Activated CD4-positive, alpha-beta T cell treated with anti-CD3 and anti-CD28 coated beads, Interleukin-2, amount 10 ng/mL, durations not matched to agents 7 days and 5 days (primary cell): ENCODE data around the gene PEX11G. TPM values are rescaled to one million over a fixed set of nuclear protein-coding genes. Genes with fewer than 3 reads are reported as not detected.

Source experiments
- CTCF ChIA-PET: fragments of 350-600 bp; sonication (Branson Sonifier 250); formaldehyde crosslinking; loops from one replicate; lab custom pipeline; 2021; ENCODE audit warnings: antibody characterized with exemption; lab: Charles Lee
- POLR2A ChIA-PET: fragments of 350-600 bp; sonication (Branson Sonifier 250); formaldehyde crosslinking; loops from one replicate; lab custom pipeline; 2021; ENCODE audit warnings: antibody characterized with exemption; lab: Charles Lee
- DNase-seq: peaks from one replicate; pipeline ENCODE4 v3.0.0-alpha.2; 2020
- H3K27ac Mint-ChIP-seq: one replicate; pipeline ENCODE4 v1.8.0; 2021; ENCODE audit warnings: mild to moderate bottlenecking, moderate library complexity, mixed read lengths
- H3K27me3 Mint-ChIP-seq: one replicate; pipeline ENCODE4 v1.8.0; 2021; ENCODE audit warnings: mixed read lengths
- H3K36me3 Mint-ChIP-seq: one replicate; pipeline ENCODE4 v1.8.0; 2021; ENCODE audit warnings: low read depth, mixed read lengths
- H3K4me1 Mint-ChIP-seq: one replicate; pipeline ENCODE4 v1.8.0; 2021; ENCODE audit warnings: mixed read lengths
- H3K4me3 Mint-ChIP-seq: one replicate; pipeline ENCODE4 v1.8.0; 2021; ENCODE audit warnings: mild to moderate bottlenecking, moderate library complexity, mixed read lengths
- H3K9me3 Mint-ChIP-seq: one replicate; pipeline ENCODE4 v1.8.0; 2021; ENCODE audit warnings: mixed read lengths
- total RNA-seq, 2 experiments: library from RNA; stranded (reverse); gene quantifications; one replicate each; pipeline ENCODE4 v1.2.3, GENCODE V29; 2021

PEX11G gene
- total RNA-seq, 2 experiments from 2014 or later, result 0.46 to 0.67 TPM

DNA sequence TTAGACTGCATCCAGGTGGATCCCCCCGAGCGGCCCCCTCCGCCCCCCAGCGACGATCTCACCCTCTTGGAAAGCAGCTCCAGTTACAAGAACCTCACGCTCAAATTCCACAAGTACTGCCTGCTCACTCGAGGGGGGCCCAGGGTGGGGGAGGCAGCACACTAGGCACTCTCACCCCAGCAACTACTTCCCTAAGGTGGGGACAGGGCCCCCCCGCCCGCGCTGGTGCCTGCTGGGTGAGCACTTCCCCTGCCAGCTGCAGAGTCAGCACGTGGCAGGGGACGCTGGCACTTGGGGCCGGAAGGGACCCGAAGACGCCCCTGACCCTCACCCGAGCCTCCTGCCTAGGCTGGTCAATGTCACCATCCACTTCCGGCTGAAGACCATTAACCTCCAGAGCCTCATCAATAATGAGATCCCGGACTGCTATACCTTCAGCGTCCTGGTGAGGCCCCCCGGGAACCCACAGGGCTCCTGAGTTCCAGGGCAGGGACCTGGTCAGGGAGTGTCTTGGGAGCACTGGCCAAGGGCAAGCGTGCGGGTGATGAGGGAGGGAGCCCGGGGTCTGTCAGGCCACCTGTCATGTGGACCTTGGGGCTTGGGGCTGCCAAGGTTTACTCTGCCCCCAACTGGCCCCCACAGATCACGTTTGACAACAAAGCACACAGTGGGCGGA lies 38.8 kb upstream of the PEX11G start:
- Mint-ChIP-seq H3K27me3 (no peaks in the 10 kb centered on the region), H3K9me3 (no peaks in the 10 kb centered on the region), H3K27ac (no peak overlapping the region), H3K4me1 (peaks cover 5% of the 10 kb centered on the region), H3K36me3 (peaks cover 8% of the 10 kb centered on the region), H3K4me3 (no peak overlapping the region)
- CTCF ChIA-PET, result no interaction called here
- DNase-seq, result no peak
- POLR2A ChIA-PET, result no interaction called here

DNA sequence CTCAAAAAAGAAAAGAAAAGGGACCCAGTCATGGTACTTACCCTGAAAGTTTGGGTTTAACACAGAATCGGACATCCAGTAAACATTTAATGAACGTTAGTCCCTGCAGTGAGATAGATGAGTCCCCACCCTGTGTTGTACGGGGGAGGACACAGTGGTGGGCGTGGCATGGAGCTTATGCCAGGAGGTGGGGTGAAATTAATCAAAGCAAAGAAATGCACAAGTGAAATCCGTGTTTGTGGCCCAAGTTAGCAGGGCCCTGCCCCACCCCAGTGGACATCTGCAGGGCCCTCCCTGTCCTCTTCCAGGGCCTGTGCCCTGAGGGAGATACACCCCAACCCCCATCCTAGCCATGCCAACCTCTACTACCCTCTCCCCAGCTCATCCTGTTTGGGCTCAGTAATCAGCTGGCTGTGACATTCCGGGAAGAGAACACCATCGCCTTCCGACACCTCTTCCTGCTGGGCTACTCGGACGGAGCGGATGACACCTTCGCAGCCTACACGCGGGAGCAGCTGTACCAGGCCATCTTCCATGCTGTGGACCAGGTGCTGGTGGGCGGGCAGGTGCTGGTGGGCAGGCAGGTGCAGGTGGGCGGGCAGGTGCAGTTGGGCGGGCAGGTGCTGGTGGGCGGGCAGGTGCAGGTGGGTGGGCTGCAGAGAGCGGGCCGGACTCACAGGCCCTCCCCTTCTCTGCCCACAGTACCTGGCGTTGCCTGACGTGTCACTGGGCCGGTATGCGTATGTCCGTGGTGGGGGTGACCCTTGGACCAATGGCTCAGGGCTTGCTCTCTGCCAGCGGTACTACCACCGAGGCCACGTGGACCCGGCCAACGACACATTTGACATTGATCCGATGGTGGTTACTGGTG lies 37.5 kb upstream of the PEX11G start:
- H3K27ac Mint-ChIP-seq, result no peak overlapping the region

DNA sequence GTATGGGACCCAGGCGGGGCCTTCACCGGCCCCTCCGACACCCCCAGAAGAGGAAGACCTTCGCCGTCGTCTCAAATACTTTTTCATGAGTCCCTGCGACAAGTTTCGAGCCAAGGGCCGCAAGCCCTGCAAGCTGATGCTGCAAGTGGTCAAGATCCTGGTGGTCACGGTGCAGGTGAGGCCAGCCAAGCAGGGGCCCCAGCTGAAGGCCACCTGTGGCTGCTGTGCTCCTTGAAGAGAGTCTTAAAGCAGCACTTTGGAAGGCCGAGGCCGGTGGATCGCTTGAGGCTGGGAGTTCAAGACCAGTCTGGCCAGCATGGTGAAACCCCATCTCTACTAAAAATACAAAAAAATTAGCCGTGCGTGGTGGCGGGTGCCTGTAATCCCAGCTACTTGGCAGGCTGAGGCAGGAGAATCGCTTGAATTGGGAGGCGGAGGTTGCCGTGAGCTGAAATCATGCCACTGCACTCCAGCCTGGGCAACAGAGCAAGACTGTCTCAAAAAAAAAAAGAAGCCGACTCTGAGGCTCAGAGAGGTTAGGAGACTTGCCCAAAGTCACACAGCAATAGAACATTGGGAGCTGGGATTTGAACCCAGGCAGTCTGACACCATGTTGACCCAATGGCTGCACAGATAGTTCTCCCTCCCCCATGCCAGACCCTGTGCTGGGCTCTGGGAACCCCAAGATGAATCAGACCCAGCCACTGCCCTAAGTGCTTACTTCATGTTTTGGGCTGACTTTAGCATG lies 36.3 kb upstream of the PEX11G start:
- Mint-ChIP-seq H3K9me3 (no peaks in the 10 kb centered on the region), H3K27me3 (no peaks in the 10 kb centered on the region), H3K36me3 (peaks cover 6% of the 10 kb centered on the region), H3K27ac (no peak overlapping the region), H3K4me1 (peaks cover 13% of the 10 kb centered on the region), H3K4me3 (no peak overlapping the region)
- ChIA-PET CTCF (no interaction called here), POLR2A (no interaction called here)
- no peak for DNase-seq

More for the DNA sequence above, 37.5 kb upstream of the PEX11G start:
- no peak for DNase-seq
- Mint-ChIP-seq H3K4me1 (peaks cover 13% of the 10 kb centered on the region), H3K36me3 (peaks cover 6% of the 10 kb centered on the region), H3K4me3 (no peak overlapping the region), H3K27me3 (no peaks in the 10 kb centered on the region), H3K9me3 (no peaks in the 10 kb centered on the region)
- CTCF ChIA-PET, result no interaction called here
- POLR2A ChIA-PET, result no interaction called here

DNA sequence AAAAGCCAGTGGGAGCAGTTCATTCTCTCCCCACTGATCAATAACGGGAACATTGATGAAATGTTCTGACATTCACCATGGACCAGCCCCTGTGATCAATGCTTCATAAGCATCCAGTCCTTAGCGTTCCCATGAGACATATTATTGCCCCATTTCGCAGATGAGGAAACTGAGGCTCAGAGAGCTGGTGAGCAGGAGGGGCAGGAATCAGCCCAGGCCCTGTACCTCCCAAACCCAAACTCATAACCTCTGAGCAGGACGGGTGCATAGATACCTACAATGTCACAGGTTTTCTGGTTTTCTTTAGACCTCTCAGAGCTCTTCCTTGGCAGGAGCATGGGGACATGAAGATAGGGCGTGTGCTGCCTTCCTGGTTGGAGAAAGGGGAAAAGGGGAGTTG lies 35.7 kb upstream of the PEX11G start:
- DNase-seq, result no peak
- ChIA-PET CTCF (no interaction called here), POLR2A (no interaction called here)
- H3K9me3 Mint-ChIP-seq, result no peaks in the 10 kb centered on the region
- peaks cover 13% of the 10 kb centered on the region for H3K4me1 Mint-ChIP-seq
- H3K4me3 Mint-ChIP-seq, result no peak overlapping the region
- H3K27ac Mint-ChIP-seq, result no peak overlapping the region
- peaks cover 6% of the 10 kb centered on the region for H3K36me3 Mint-ChIP-seq
- no peaks in the 10 kb centered on the region for H3K27me3 Mint-ChIP-seq

DNA sequence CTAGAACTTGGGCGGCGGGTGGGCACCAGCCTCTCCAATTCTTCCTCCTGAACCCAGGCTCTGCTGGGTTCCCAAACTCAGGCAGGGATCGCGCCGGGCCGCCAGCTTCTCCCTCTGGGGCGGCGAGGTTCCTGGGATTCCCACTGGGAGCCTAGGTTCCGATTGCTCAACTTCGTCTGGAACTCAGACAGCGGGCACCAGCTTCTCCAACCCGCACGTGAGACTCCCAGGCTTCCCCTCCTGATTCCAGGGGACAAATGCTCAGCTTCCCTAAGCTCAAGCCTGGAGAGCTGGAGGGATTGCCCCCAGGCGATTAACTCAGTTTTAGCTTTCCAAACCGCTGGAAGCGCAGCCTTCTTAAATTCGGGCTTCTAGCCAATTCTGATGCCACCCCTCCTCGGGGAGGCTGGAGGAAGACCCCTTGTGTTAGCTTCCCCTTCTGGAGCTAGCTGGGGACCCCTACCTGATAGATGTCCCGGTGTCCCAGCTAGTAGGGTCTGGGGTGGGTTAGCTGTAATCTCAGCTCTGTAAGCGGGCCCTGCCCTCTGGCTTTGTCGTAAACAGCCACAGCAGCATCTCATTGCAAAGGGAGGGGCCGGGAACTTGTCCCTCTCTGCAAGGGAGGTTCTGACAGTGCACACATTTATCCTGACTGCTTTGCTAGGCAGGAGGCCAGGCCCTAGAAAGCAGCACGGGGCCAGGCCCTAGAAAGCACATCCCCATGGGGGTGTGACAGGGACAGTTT lies 34.3 kb upstream of the PEX11G start:
- peaks cover 6% of the 10 kb centered on the region for H3K36me3 Mint-ChIP-seq
- ChIA-PET POLR2A (interaction anchor here (0.6 to 1.4 kb wide), 3 partner anchors 12 to 523 kb away, joined by 3 to 6 read pairs (median 4); no protein-coding TSS in a partner anchor), CTCF (interaction anchor here (0.8 to 2.3 kb wide), 7 partner anchors 11 to 158 kb away, joined by 3 to 9 read pairs (median 3); partner anchors contain the start of gene PNPLA6)
- H3K27me3 Mint-ChIP-seq, result no peaks in the 10 kb centered on the region
- no peak for DNase-seq
- H3K4me3 Mint-ChIP-seq, result peak overlapping the region; percentile 68
- peaks cover 13% of the 10 kb centered on the region for H3K4me1 Mint-ChIP-seq
- no peaks in the 10 kb centered on the region for H3K9me3 Mint-ChIP-seq
- peak overlapping the region; percentile 31 for H3K27ac Mint-ChIP-seq

DNA sequence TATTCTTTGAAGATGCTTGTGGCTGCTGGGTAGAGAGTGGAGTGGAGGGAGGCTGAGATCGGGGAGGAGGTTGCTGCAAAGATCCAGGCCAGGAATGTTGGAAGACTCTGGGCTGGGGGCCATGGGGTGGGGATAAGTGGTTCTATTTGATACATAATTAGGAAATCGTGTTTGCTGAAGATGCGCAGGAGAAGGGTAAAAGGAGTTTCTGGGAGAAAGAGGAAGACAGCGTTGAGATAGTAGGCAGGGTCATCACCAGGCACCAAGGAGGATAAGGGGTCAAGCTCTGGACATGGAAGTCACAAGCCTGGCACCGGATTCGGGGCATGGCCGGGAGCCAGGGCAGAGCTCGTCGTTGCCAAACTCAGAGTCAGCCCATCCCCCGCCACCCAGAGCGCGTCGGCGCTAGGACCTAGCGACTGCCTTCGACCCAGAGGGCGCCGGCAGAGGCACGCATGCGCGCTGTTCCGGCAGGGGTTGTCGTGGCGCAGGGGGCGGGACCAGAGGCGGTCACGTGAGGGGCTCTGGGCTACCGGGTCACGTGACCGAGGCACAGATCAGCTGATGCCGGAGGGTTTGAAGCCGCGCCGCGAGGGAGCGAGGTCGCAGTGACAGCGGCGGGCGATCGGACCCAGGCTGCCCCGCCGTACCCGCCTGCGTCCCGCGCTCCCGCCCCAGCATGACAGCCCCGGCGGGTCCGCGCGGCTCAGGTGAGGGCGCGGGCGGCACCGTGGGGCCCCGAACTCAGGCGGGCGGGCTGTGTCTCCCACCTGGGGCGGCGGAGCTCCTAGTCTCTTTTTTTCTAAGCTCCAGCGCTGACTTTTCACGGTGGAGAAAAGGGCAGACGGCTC lies 33.5 kb upstream of the PEX11G start, which contains the start of gene MCOLN1:
Gene MCOLN1 (plus strand): TSS at position 553 of the 851 bp plus-strand sequence. CDS start 127 bp downstream, at position 680.
- peak within 1 kb of the TSS; percentile 83 for H3K27ac Mint-ChIP-seq
- DNase-seq, result peak; percentile 99
- peaks cover 13% of the 10 kb centered on the region for H3K4me1 Mint-ChIP-seq
- CTCF ChIA-PET, result interaction anchor here (0.8 to 2.3 kb wide), 7 partner anchors 12 to 37 kb away, joined by 3 to 9 read pairs (median 3); partner anchors contain the start of gene PNPLA6
- peaks cover 4% of the 10 kb centered on the region for H3K36me3 Mint-ChIP-seq
- no peaks in the 10 kb centered on the region for H3K9me3 Mint-ChIP-seq
- H3K4me3 Mint-ChIP-seq, result peak within 1 kb of the TSS; percentile 70
- POLR2A ChIA-PET, result interaction anchor here (0.6 to 1.4 kb wide), 2 partner anchors 12 to 524 kb away, joined by 3 to 4 read pairs; no protein-coding TSS in a partner anchor
- H3K27me3 Mint-ChIP-seq, result peaks cover 3% of the 10 kb centered on the region

DNA sequence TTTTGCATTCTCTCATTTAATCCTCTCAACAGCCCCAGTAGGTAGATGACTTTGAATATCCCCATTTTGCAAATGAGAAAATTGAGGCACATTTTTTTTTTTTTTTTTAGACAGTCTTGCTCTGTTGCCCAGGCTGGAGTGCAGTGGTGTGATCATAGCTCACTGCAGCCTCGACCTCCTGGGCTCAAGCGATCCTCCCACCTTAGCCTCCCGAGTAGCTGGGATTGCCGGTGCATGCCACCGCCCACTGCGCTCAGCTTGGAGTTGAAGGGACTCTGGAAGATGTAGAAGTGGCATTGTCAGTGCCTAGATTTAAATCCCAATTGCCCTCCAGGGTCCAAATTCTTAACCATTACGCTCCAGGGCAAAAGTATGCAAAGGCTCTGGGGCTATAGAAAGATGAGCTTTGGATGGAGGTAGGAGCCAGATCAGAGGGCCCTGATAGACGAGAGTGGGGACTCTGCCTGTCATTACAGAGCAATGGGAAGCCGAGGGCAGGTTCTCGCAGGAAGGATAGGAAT lies 32.8 kb upstream of the PEX11G start:
- Mint-ChIP-seq H3K27me3 (peaks cover 9% of the 10 kb centered on the region), H3K36me3 (peaks cover 2% of the 10 kb centered on the region), H3K4me1 (peaks cover 16% of the 10 kb centered on the region), H3K4me3 (peak overlapping the region; percentile 70), H3K27ac (peak overlapping the region; percentile 83), H3K9me3 (no peaks in the 10 kb centered on the region)
- ChIA-PET CTCF (interaction anchor here (0.6 to 2.3 kb wide), 8 partner anchors 9 to 419 kb away, joined by 3 to 9 read pairs (median 3); partner anchors contain the start of gene PNPLA6), POLR2A (interaction anchor here (1.4 kb wide), 1 partner anchor 13 kb away, joined by 3 read pairs; no protein-coding TSS in a partner anchor)
- DNase-seq, result no peak

DNA sequence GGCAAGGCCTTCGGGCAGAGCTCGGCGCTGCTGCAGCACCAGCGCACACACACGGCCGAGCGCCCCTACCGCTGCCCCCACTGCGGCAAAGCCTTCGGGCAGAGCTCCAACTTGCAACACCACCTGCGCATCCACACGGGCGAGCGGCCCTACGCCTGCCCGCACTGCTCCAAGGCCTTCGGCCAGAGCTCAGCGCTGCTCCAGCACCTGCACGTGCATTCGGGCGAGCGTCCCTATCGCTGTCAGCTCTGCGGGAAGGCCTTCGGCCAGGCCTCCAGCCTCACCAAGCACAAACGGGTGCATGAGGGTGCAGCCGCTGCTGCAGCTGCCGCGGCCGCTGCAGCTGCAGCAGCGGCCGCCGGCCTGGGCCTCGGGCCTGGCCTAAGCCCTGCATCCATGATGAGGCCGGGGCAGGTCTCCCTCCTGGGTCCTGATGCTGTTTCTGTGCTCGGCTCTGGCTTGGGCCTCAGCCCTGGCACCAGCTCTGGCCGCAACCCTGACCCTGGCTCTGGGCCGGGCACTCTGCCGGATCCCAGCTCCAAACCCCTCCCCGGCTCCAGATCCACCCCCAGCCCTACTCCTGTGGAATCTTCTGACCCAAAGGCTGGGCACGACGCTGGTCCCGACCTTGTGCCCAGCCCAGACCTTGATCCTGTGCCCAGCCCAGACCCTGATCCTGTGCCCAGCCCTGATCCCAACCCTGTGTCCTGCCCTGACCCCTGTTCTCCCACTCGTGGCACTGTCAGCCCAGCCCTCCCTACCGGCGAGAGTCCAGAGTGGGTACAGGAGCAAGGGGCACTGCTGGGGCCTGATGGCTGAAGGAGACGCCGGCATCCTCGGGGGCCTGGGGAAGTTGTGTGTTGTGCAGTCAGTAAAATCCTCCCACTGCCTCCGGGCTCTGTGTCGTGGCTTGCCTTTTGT lies 31.6 kb upstream of the PEX11G start:
- H3K27ac Mint-ChIP-seq, result no peak overlapping the region
- peaks cover 19% of the 10 kb centered on the region for H3K4me1 Mint-ChIP-seq
- no peaks in the 10 kb centered on the region for H3K36me3 Mint-ChIP-seq
- no peak overlapping the region for H3K4me3 Mint-ChIP-seq
- no peaks in the 10 kb centered on the region for H3K9me3 Mint-ChIP-seq
- peaks cover 14% of the 10 kb centered on the region for H3K27me3 Mint-ChIP-seq
- CTCF ChIA-PET, result interaction anchor here (0.6 to 1.1 kb wide), 3 partner anchors 8 to 160 kb away, joined by 3 read pairs; partner anchors contain the start of gene TRAPPC5
- no peak for DNase-seq
- POLR2A ChIA-PET, result no interaction called here

DNA sequence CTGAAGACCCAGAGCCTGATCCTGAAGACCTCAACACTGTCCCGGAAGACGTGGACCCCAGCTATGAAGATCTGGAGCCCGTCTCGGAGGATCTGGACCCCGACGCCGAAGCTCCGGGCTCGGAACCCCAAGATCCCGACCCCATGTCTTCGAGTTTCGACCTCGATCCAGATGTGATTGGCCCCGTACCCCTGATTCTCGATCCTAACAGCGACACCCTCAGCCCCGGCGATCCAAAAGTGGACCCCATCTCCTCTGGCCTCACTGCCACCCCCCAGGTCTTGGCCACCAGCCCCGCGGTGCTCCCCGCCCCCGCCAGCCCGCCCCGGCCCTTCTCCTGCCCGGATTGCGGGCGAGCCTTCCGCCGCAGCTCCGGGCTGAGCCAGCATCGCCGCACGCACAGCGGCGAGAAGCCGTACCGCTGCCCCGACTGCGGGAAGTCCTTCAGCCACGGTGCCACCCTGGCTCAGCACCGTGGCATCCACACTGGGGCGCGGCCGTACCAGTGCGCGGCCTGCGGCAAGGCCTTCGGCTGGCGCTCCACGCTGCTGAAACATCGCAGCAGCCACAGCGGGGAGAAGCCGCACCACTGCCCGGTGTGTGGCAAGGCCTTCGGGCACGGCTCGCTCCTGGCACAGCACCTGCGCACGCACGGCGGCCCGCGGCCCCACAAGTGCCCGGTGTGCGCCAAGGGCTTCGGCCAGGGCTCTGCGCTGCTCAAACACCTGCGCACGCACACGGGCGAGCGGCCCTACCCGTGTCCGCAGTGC lies 30.7 kb upstream of the PEX11G start:
- DNase-seq, result no peak
- CTCF ChIA-PET, result interaction anchor here (0.8 kb wide), 1 partner anchor 15 kb away, joined by 3 read pairs; no protein-coding TSS in a partner anchor
- Mint-ChIP-seq H3K9me3 (no peaks in the 10 kb centered on the region), H3K4me3 (no peak overlapping the region), H3K27ac (no peak overlapping the region), H3K36me3 (no peaks in the 10 kb centered on the region), H3K27me3 (peaks cover 20% of the 10 kb centered on the region), H3K4me1 (peaks cover 20% of the 10 kb centered on the region)
- POLR2A ChIA-PET, result no interaction called here
